ENCODE data around the gene CDK13.

The CDK13 gene

GRCh38 chr7:39950473-39951225 is 593 bp downstream of the CDK13 start:
- DNase-seq: peak; percentile 9 to 49 (median 31)

- DNase-seq: peak; percentile 37 to 78 (median 58)
Measured at GRCh38 chr7:39951226-39952194, 1.5 kb downstream of the CDK13 start.

- DNase-seq: peak in 1 of 5 donors; percentile 20
Measured at GRCh38 chr7:39952374-39952773, 2.3 kb downstream of the CDK13 start.

GRCh38 chr7:39952803-39953202 is 2.7 kb downstream of the CDK13 start:
- DNase-seq: no peak

GRCh38 chr7:39954694-39955093 is 4.6 kb downstream of the CDK13 start:
- DNase-seq: no peak

GRCh38 chr7:39958038-39958437 is 8.0 kb downstream of the CDK13 start:
- no peak for DNase-seq

GRCh38 chr7:39967406-39968161 is 17.5 kb downstream of the CDK13 start:
- DNase-seq: no peak

GRCh38 chr7:39969431-39969830 is 19.4 kb downstream of the CDK13 start:
- no peak for DNase-seq

- no peak for DNase-seq
Measured at GRCh38 chr7:39971924-39972323, 21.9 kb downstream of the CDK13 start.

- no peak for DNase-seq
Measured at GRCh38 chr7:39973801-39974200, 23.7 kb downstream of the CDK13 start.

- DNase-seq: no peak
Measured at GRCh38 chr7:39978230-39978934, 28.3 kb downstream of the CDK13 start.

GRCh38 chr7:39979406-39980073 is 29.5 kb downstream of the CDK13 start:
- peak in 3 of 5 donors; percentile 1 to 36 (median 16) for DNase-seq

GRCh38 chr7:39985398-39985918 is 35.4 kb downstream of the CDK13 start:
- DNase-seq: no peak

- DNase-seq: peak in 2 of 5 donors; percentile 4 to 8
Measured at GRCh38 chr7:39987641-39988347, 37.7 kb downstream of the CDK13 start.

GRCh38 chr7:40000734-40001315 is 50.8 kb downstream of the CDK13 start:
- no peak for DNase-seq

- no peak for DNase-seq
Measured at GRCh38 chr7:40001649-40002048, 51.6 kb downstream of the CDK13 start.

GRCh38 chr7:40003597-40003996 is 53.5 kb downstream of the CDK13 start:
- DNase-seq: no peak

- no peak for DNase-seq
Measured at GRCh38 chr7:40008223-40008815, 58.3 kb downstream of the CDK13 start.

- no peak for DNase-seq
Measured at GRCh38 chr7:40009301-40009700, 59.2 kb downstream of the CDK13 start.

GRCh38 chr7:40014376-40014775 is 64.3 kb downstream of the CDK13 start:
- DNase-seq: no peak
